DND-41 (cell line): ENCODE results near the gene SH2D4B.

Experiments used
- ATAC-seq: fragments of 200-7000 bp; cut with Tn5 transposase; 3 replicates; pipeline ENCODE4 v1.9.1; 2021; ENCODE audit warnings: low read depth; ENCODE audit not compliant: insufficient read depth
- DNase-seq: peaks from one replicate; pipeline ENCODE4 v3.0.0-alpha.2; 2020
- H2AFZ ChIP-seq: 2 replicates; pipeline ENCODE4 v1.6.0; 2012; ENCODE audit warnings: low read depth, low read length
- H3K27ac ChIP-seq: 2 replicates; pipeline ENCODE4 v1.5.1; 2012; ENCODE audit warnings: low read length, inconsistent platforms
- H3K27me3 ChIP-seq: fragments of 200-600 bp; sonication (generic); 2 replicates; pipeline ENCODE4 v1.6.0; 2012; ENCODE audit warnings: low read length, mild to moderate bottlenecking, inconsistent platforms; ENCODE audit not compliant: insufficient read depth, poor library complexity
- H3K36me3 ChIP-seq: 2 replicates; pipeline ENCODE4 v1.5.1; 2012; ENCODE audit warnings: low read length, inconsistent platforms; ENCODE audit not compliant: insufficient read depth
- H3K4me1 ChIP-seq: 2 replicates; pipeline ENCODE4 v1.5.1; 2012; ENCODE audit warnings: mild to moderate bottlenecking, low read length; ENCODE audit not compliant: insufficient read depth
- H3K4me2 ChIP-seq: 2 replicates; pipeline ENCODE4 v1.6.0; 2012; ENCODE audit warnings: mild to moderate bottlenecking, moderate library complexity, low read length, inconsistent platforms; ENCODE audit not compliant: insufficient read depth
- H3K4me3 ChIP-seq, 2 experiments: fragments of 200-600 bp in 1 of 2; shearing (Covaris generic) in 1 of 2; 2 replicates each; pipeline ENCODE4 v1.5.1; 2012 to 2016; ENCODE audit warnings: inconsistent platforms in 2 of 2, low read length in 2 of 2, mild to moderate bottlenecking in 2 of 2, low read depth in 1 of 2, moderate library complexity in 1 of 2
- H3K79me2 ChIP-seq: 2 replicates; pipeline ENCODE4 v1.6.0; 2012; ENCODE audit warnings: low read length, inconsistent platforms; ENCODE audit not compliant: insufficient read depth
- H3K9ac ChIP-seq: 2 replicates; pipeline ENCODE4 v1.6.0; 2012; ENCODE audit warnings: low read depth, mild to moderate bottlenecking, inconsistent platforms, low read length, moderate library complexity
- H3K9me3 ChIP-seq: 2 replicates; pipeline ENCODE4 v1.5.1; 2012; ENCODE audit warnings: low read length, moderate library complexity, mild to moderate bottlenecking, inconsistent platforms; ENCODE audit not compliant: insufficient read depth, severe bottlenecking
- H4K20me1 ChIP-seq: 2 replicates; pipeline ENCODE4 v1.6.0; 2012; ENCODE audit warnings: low read length; ENCODE audit not compliant: insufficient read depth
- EZH2 ChIP-seq: IDR thresholded peaks from 3 replicates; pipeline ENCODE4 v1.6.1; 2012; ENCODE audit warnings: borderline replicate concordance, low read depth, mild to moderate bottlenecking, moderate library complexity, low read length, inconsistent platforms; ENCODE audit not compliant: severe bottlenecking
- TF ChIP-seq, protein P1 (sequence below): IDR thresholded peaks from 2 replicates; pipeline ENCODE4 v1.5.1; 2012; ENCODE audit warnings: borderline replicate concordance, low read length, moderate library complexity, mild to moderate bottlenecking; ENCODE audit not compliant: poor library complexity, severe bottlenecking; ENCODE audit errors: extremely low read depth

Gene SH2D4B

DNA sequence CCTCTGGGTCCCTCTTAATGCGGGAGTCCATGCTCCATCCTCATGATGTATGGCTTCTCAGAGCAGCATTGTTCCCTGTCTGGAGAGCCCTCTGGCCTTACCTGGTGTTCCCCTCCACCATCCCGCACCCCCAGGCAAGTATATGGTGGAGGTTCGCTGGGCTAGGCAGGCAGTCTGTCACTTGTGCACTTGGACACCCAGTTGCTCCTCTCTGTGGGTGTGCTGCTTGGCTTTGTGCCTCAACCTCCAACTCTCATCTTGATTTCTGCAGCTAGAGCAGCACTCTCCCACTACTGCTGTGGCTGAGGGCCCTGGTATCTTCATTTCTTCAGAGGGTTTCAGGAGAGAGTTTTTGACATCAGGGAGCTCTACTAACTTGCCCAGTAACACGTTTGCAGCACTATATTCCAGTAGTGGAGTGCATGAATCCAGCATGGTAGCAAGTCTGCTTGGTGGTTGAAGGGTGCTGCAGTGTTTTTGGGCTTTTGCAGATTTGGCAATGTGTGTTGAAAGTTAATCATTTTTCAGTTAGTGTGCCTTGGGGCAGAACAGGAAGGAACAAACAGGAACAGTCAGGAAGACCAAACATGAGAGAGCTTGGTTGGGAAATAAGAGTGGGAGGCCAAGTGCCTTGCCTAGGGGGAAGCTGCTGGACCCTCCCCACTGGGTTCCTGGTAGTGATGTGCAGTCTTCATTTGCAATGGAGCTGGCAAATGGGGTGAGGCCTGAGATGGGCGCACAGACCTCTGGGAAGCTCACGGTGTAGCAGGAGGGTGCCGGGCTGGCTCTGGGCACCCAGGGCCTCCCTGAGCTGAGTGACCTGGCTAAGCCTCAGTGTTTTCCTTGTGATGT, 46.2 kb upstream of the SH2D4B start:
- Histone ChIP-seq H3K4me1 (peaks cover 31% of the 10 kb centered on the region), H3K27ac (no peak overlapping the region), H3K79me2 (peaks cover 29% of the 10 kb centered on the region), H3K4me2 (no peak overlapping the region), H2AFZ (no peak overlapping the region), H3K27me3 (no peaks in the 10 kb centered on the region), H3K36me3 (peaks cover 31% of the 10 kb centered on the region), H3K9ac (no peak overlapping the region), H3K4me3 (no peak overlapping the region), H3K9me3 (peaks cover 4% of the 10 kb centered on the region), H4K20me1 (peaks cover 12% of the 10 kb centered on the region; the same call in 1 of the 2 replicates)
- no peak for DNase-seq
- TF ChIP-seq EZH2: no peak
- TF ChIP-seq, protein P1, sequence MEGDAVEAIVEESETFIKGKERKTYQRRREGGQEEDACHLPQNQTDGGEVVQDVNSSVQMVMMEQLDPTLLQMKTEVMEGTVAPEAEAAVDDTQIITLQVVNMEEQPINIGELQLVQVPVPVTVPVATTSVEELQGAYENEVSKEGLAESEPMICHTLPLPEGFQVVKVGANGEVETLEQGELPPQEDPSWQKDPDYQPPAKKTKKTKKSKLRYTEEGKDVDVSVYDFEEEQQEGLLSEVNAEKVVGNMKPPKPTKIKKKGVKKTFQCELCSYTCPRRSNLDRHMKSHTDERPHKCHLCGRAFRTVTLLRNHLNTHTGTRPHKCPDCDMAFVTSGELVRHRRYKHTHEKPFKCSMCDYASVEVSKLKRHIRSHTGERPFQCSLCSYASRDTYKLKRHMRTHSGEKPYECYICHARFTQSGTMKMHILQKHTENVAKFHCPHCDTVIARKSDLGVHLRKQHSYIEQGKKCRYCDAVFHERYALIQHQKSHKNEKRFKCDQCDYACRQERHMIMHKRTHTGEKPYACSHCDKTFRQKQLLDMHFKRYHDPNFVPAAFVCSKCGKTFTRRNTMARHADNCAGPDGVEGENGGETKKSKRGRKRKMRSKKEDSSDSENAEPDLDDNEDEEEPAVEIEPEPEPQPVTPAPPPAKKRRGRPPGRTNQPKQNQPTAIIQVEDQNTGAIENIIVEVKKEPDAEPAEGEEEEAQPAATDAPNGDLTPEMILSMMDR: no peak
- ATAC-seq: no peak

DNA sequence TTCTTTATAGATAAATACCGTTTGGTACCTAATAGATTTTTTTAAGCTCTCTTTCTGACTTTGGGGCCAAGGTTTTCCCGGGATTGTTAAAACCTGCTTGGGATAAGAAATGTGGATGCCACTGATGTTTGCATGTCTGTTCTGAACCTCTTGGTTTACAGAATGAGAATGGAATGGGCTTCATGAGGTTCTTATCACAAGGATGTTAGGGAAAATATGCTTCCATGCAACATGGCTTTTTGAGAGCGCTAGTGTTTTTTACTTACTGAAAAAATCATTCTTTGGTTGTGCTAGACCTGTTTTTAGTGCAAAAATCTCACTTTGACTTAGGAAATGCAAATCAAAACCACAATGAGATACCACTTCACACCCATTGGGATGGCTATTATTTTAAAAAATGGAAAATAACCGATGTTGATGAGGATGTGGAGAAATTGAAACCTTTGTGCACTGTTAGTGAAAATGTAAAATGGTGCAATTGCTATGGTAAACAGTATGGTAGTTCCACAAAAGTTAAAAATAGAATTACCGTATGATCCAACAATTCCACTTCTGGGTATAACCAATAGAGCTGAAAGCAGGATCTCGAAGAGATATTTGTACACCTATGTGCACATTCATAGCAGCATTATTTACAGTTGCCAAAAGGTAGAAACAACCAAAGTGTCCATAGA, 44.7 kb upstream of the SH2D4B start:
- peaks cover 31% of the 10 kb centered on the region for H3K36me3 ChIP-seq
- peaks cover 38% of the 10 kb centered on the region for H3K79me2 ChIP-seq
- H3K27ac ChIP-seq: peak overlapping the region; percentile 69
- peak overlapping the region; percentile 42 for H2AFZ ChIP-seq
- peaks cover 31% of the 10 kb centered on the region for H3K4me1 ChIP-seq
- DNase-seq (no peak), ATAC-seq (no peak)
- H3K9ac ChIP-seq: peak overlapping the region; percentile 11; the same call in 1 of the 2 replicates
- H3K4me2 ChIP-seq: peak overlapping the region; percentile 60
- H4K20me1 ChIP-seq: peaks cover 4% of the 10 kb centered on the region; the same call in 1 of the 2 replicates
- peak overlapping the region in 1 of 2 experiments; percentile 27; a peak in 1 of 4 replicates for H3K4me3 ChIP-seq
- peaks cover 6% of the 10 kb centered on the region for H3K9me3 ChIP-seq
- no peaks in the 10 kb centered on the region for H3K27me3 ChIP-seq
- TF ChIP-seq EZH2: no peak
- TF ChIP-seq, protein P1: no peak

DNA sequence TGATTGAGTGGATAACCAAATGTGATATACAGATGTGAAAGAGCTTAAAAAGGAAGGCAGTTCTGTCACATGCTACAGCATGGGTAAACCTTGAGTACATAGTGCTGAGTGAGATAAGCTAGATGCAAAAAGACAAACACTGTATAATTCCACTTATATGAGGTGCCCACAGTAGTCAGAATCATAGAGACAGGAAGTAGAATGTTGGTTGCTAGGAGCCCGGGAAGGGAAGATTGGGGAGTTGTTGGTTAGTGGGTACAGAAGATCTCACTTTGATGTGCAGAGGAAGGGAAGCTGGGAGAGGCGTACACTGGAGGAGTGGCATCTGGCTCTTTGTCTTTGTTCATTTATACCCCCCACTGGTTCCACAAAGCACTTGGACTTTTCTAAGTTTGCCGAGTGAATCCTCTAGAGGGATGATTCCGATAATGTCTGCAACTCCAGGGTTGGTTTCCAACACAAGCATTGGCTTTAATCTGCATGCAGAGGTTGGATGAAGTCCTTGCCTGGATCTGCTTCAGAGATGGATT, 44.1 kb upstream of the SH2D4B start:
- Histone ChIP-seq H3K4me2 (peak overlapping the region; percentile 60), H3K4me3 (peak overlapping the region in 1 of 2 experiments; percentile 27; a peak in 2 of 4 replicates), H2AFZ (peak overlapping the region; percentile 42), H3K9me3 (peaks cover 6% of the 10 kb centered on the region), H3K79me2 (peaks cover 37% of the 10 kb centered on the region), H3K36me3 (peaks cover 31% of the 10 kb centered on the region), H3K4me1 (peaks cover 31% of the 10 kb centered on the region), H3K27ac (peak overlapping the region; percentile 69), H4K20me1 (0 out of 2 replicates have a peak, but pooled peaks cover 6% of the 10 kb centered on the region), H3K27me3 (no peaks in the 10 kb centered on the region), H3K9ac (peak overlapping the region; percentile 35)
- ATAC-seq (peak; percentile 97), DNase-seq (peak; percentile 75)
- TF ChIP-seq EZH2: no peak
- TF ChIP-seq, protein P1: no peak
